GM12891 (cell line): ENCODE data around the gene DAAM1.

ENCODE experiments used
- POLR2A ChIP-seq: IDR thresholded peaks from 2 replicates; pipeline ENCODE4 v1.6.1; 2011; ENCODE audit warnings: low read depth, low read length, control low read depth
- POLR2AphosphoS5 ChIP-seq: IDR thresholded peaks from 2 replicates; pipeline ENCODE4 v1.6.1; 2011; ENCODE audit warnings: low read depth, low read length, control low read depth
- POU2F2 ChIP-seq: IDR thresholded peaks from 2 replicates; pipeline ENCODE4 v1.6.1; 2011; ENCODE audit warnings: low read depth, mild to moderate bottlenecking, control low read depth, low read length, moderate library complexity
- SPI1 ChIP-seq: IDR thresholded peaks from 2 replicates; pipeline ENCODE4 v1.6.1; 2011; ENCODE audit warnings: low read depth, low read length, control low read depth
- TAF1 ChIP-seq: IDR thresholded peaks from 2 replicates; pipeline ENCODE4 v1.6.1; 2011; ENCODE audit warnings: low read depth, low read length, control low read depth

DNA sequence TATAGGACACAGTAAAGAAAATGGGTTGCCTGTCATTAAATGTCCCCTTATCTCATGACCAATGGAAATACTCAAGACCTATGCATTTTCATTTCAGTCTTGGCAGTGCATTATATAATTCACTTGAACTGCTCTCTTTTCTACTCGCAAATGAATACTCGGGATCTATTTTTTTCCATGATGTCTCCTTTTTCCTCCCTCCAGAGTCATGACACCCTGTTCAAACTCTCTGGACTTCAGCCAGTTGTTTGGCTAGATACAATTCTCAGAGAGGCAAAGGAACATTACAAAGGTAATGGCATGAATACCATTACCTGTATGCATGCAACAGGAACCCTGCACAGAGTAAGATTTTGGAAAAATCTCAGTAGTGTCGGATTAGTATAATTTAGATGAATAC lies 145.8 kb downstream of the DAAM1 start:
- TF ChIP-seq POLR2A (no peak), POLR2AphosphoS5 (no peak), POU2F2 (no peak), TAF1 (no peak), SPI1 (no peak)
